Calu3 (cell line): ENCODE measurements around the gene RNF17. TPM values are rescaled to one million over a fixed set of nuclear protein-coding genes. Genes with fewer than 3 reads are reported as not detected.

Experiments used
- BruUV-seq: library from RNA; stranded (reverse); fragments of 400-500 nt; replicated peaks from 2 replicates; lab custom pipeline; 2021; lab: Mats Ljungman, UMichigan
- CTCF ChIA-PET: fragments of 300-600 bp; sonication (Branson Sonifier 250); formaldehyde crosslinking; loops from one replicate; lab custom pipeline; 2022; ENCODE audit warnings: antibody characterized with exemption; lab: Charles Lee
- DNase-seq: peaks from one replicate; pipeline ENCODE4 v3.0.0; 2022
- H3K27ac Mint-ChIP-seq: one replicate; pipeline ENCODE4 v1.8.0; 2022; ENCODE audit warnings: mixed read lengths; ENCODE audit not compliant: unreplicated experiment
- H3K27me3 Mint-ChIP-seq: one replicate; pipeline ENCODE4 v1.8.0; 2022; ENCODE audit warnings: mixed read lengths; ENCODE audit not compliant: unreplicated experiment
- H3K36me3 Mint-ChIP-seq: one replicate; pipeline ENCODE4 v1.8.0; 2022; ENCODE audit warnings: mild to moderate bottlenecking, moderate library complexity, mixed read lengths; ENCODE audit not compliant: insufficient read depth, unreplicated experiment
- H3K4me1 Mint-ChIP-seq: one replicate; pipeline ENCODE4 v1.8.0; 2022; ENCODE audit warnings: mild to moderate bottlenecking, low read depth, mixed read lengths; ENCODE audit not compliant: unreplicated experiment
- H3K4me3 Mint-ChIP-seq: one replicate; pipeline ENCODE4 v1.8.0; 2022; ENCODE audit warnings: mild to moderate bottlenecking, low read depth, moderate library complexity, mixed read lengths; ENCODE audit not compliant: unreplicated experiment
- H3K9me3 Mint-ChIP-seq: one replicate; pipeline ENCODE4 v1.8.0; 2022; ENCODE audit warnings: low read depth, mixed read lengths; ENCODE audit not compliant: unreplicated experiment
- CTCF ChIP-seq: fragments of 200-600 bp; IDR thresholded peaks from one replicate; pipeline ENCODE4 v1.8.0; 2022; ENCODE audit warnings: antibody characterized with exemption; ENCODE audit not compliant: unreplicated experiment
- intact Hi-C: fragments of 100-400 bp; cut with micrococcal nuclease; formaldehyde crosslinking; loops from one replicate; pipeline ENCODE4 v1.10.0; 2022; ENCODE audit not compliant: unreplicated experiment
- total RNA-seq: library from RNA; stranded (reverse); gene quantifications from 2 replicates; pipeline ENCODE4 v1.2.3, GENCODE V29; 2022

The RNF17 gene
- total RNA-seq, 1 experiment from 2014 or later = not detected

GRCh38 chr13:24863748-24864540 is 100.0 kb downstream of the RNF17 start:
- Mint-ChIP-seq H3K27ac (no peak overlapping the region), H3K4me1 (no peaks in the 10 kb centered on the region), H3K27me3 (no peaks in the 10 kb centered on the region), H3K36me3 (no peaks in the 10 kb centered on the region), H3K4me3 (no peak overlapping the region), H3K9me3 (no peaks in the 10 kb centered on the region)
- no peak for DNase-seq
- CTCF ChIA-PET = no interaction called here
- BruUV-seq = no TSS peak
- no peak for TF ChIP-seq CTCF
- intact Hi-C loops = no loop called here

GRCh38 chr13:24864579-24864978 is 100.6 kb downstream of the RNF17 start:
- intact Hi-C loops = no loop called here
- H3K9me3 Mint-ChIP-seq = no peaks in the 10 kb centered on the region
- H3K4me3 Mint-ChIP-seq = no peak overlapping the region
- no peak for TF ChIP-seq CTCF
- H3K27ac Mint-ChIP-seq = no peak overlapping the region
- H3K36me3 Mint-ChIP-seq = no peaks in the 10 kb centered on the region
- no TSS peak for BruUV-seq
- no peaks in the 10 kb centered on the region for H3K4me1 Mint-ChIP-seq
- DNase-seq = no peak
- H3K27me3 Mint-ChIP-seq = no peaks in the 10 kb centered on the region
- CTCF ChIA-PET = no interaction called here

- TF ChIP-seq CTCF = no peak
- Mint-ChIP-seq H3K4me3 (no peak overlapping the region), H3K27ac (no peak overlapping the region), H3K4me1 (no peaks in the 10 kb centered on the region), H3K27me3 (no peaks in the 10 kb centered on the region), H3K9me3 (no peaks in the 10 kb centered on the region), H3K36me3 (no peaks in the 10 kb centered on the region)
- BruUV-seq = no TSS peak
- intact Hi-C loops = no loop called here
- no peak for DNase-seq
- CTCF ChIA-PET = interaction anchor here (0.9 kb wide), 1 partner anchor 406 kb away, joined by 3 read pairs; no protein-coding TSS in a partner anchor
These were observed 101.4 kb downstream of the RNF17 start for GRCh38 chr13:24865163-24865953.

GRCh38 chr13:24866488-24866887 is 102.5 kb downstream of the RNF17 start:
- no peak for TF ChIP-seq CTCF
- Mint-ChIP-seq H3K4me1 (no peaks in the 10 kb centered on the region), H3K27me3 (no peaks in the 10 kb centered on the region), H3K36me3 (no peaks in the 10 kb centered on the region), H3K4me3 (no peak overlapping the region), H3K9me3 (no peaks in the 10 kb centered on the region), H3K27ac (no peak overlapping the region)
- CTCF ChIA-PET = interaction anchor here (0.9 kb wide), 1 partner anchor 408 kb away, joined by 3 read pairs; no protein-coding TSS in a partner anchor
- BruUV-seq = no TSS peak
- DNase-seq = no peak
- intact Hi-C loops = no loop called here
